ENCODE results near the gene NRXN3.

GRCh38 chr14:78227248-78228077 is 57.3 kb downstream of the NRXN3 start:
- no peak for TF ChIP-seq CTCF (conservative IDR thresholded peaks at IDR 0.05)
- no peak for TF ChIP-seq EZH2 (IDR thresholded peaks at IDR 0.05; ENCODE audit: low read depth)

Data from PC-9 (cell line).